DOHH2 (cell line): ENCODE results near the gene GAS2L3.

Experiments used
- EZH2phosphoT487 ChIP-seq: fragments of 200-600 bp; sonication (generic); IDR thresholded peaks from 2 replicates; pipeline ENCODE4 v1.6.1; 2017; ENCODE audit warnings: borderline replicate concordance, mild to moderate bottlenecking, antibody characterized with exemption, low read length, moderate library complexity, mixed read lengths
- TF ChIP-seq, protein P1 (sequence below): fragments of 200-600 bp; sonication (generic); IDR thresholded peaks from one replicate; pipeline ENCODE4 v1.5.1; 2014; ENCODE audit warnings: antibody characterized with exemption, mild to moderate bottlenecking, low read depth, low read length; ENCODE audit not compliant: poor library complexity, severe bottlenecking

DNA sequence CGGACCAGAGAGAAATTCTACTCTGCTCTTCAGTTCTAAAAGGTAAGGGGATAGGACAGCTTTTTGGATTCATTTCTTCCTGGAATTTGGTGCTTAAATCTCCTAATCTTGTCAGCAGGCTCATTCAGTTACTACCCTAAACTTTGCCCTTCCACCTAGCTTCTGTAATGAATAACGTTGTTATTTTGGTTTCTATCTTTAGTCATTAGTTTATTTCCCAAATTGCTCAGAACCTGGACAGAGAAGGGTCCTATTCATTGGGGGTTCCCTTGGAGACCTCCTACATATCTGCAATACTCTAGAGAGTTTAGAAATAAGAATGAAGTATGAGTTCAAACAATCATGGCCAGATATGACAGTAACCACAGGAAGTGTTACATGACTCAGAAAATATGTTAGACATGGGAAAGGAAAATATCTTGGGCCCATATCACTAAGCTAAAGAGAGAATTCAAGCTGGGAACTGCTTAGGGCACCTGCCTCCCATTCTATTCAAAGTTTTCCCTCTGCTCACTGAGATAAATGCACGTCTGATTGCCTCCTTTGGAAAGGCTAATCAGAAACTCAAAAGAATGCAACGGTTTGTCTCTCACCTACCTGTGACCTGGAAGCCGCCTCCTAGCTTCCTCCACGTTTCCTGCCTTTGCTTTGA, 87.9 kb downstream of the GAS2L3 start:
- TF ChIP-seq, protein P1, sequence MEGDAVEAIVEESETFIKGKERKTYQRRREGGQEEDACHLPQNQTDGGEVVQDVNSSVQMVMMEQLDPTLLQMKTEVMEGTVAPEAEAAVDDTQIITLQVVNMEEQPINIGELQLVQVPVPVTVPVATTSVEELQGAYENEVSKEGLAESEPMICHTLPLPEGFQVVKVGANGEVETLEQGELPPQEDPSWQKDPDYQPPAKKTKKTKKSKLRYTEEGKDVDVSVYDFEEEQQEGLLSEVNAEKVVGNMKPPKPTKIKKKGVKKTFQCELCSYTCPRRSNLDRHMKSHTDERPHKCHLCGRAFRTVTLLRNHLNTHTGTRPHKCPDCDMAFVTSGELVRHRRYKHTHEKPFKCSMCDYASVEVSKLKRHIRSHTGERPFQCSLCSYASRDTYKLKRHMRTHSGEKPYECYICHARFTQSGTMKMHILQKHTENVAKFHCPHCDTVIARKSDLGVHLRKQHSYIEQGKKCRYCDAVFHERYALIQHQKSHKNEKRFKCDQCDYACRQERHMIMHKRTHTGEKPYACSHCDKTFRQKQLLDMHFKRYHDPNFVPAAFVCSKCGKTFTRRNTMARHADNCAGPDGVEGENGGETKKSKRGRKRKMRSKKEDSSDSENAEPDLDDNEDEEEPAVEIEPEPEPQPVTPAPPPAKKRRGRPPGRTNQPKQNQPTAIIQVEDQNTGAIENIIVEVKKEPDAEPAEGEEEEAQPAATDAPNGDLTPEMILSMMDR = no peak
- TF ChIP-seq EZH2phosphoT487 = no peak
